DMS153 treated with DMSO at 0.1 percent for 48 hours (cell line): ENCODE results near the gene KCNMB2.

Experiments
- DNase-seq: peaks from one replicate; lab custom pipeline; 2025; ENCODE audit not compliant: unreplicated experiment; lab: John Stamatoyannopoulos, UW

Gene KCNMB2

DNA sequence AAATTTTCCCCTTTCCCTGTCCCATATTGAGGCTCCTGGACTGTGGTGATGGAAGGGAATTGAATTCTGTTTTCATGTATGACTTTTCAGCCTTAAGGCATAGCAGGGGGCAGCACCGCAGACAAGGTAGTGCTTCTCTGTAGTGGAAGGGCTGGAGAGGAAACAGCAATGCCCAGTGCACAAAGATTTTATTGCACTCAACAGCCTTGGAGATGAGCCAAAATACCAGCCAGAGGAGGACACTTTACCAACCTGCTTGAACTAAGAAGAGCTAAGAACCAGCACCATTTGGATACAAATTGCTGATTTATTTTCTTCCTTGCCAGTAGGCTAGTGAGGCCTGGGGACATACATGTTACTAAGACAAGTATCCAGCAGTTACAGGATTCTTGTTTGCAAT lies 98.7 kb downstream of the KCNMB2 start:
- DNase-seq = peak; percentile 44

DNA sequence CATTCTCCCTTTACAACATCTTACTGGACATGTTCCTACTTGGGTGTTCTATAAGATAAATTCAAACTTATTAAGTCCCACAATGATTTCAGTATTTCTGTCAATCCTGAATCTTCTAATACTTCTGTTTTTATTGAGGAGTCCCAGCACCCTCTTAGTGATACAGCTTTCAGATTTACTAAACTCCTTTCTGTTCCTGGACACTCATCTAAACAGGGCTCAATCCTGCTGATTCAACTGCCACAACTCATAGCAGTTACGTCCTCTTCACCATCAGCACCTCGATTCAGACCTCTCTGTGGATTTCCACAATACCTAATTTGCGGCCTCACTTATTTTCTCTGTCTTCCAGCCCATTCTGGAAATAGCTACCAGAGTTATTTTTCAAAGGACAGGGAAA lies 101.6 kb downstream of the KCNMB2 start:
- no peak for DNase-seq

DNA sequence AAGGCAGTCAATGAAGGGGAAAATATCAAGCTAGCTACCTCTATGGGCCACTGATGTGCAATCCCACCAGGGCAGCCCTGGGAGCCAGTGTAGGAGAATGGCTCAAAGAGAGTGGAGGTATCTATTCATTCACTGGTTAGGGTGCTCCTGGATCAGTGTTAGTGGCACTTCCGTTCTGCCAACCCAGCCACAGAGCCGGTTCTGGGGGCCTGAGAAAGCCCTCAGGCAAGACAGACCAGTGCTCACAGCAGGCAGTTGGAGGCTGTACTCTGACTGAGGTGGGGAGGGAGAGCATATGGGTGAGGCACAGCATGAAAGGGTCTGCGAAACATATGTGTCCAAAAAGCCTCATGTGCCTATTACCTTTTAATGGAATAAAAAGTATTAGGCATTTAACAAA lies 109.3 kb downstream of the KCNMB2 start:
- no peak for DNase-seq

DNA sequence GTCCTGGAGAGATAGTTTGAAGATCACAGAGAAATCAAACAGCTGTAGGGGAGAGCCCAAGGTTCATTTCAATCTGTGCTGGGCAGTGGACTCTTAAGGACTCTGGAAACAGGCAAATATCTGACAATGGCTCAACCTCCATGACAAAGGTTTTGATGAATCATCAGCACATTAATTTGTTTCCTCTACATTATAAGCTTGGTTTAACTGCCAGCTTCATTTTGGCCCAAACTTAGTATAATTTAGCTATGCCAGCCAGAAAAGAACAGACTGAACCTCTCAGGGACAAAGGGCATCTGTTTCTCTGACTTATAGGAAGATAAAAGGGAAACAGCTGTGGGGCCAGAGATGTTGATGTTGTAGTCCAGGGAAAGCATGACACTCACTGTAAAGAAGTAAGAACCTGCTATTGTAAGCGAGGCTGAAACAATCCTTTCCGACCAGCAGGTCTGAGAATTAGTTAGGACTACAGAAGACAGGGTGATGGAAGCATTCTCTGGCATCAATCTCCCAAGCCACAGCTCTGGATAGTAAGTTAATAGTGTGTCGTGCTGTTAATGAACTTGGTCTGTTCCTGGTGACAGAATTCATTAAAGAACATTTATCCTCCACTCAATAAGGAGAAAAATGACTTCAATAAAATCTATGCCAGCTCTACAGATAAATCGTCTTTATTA lies 110.1 kb downstream of the KCNMB2 start:
- no peak for DNase-seq

DNA sequence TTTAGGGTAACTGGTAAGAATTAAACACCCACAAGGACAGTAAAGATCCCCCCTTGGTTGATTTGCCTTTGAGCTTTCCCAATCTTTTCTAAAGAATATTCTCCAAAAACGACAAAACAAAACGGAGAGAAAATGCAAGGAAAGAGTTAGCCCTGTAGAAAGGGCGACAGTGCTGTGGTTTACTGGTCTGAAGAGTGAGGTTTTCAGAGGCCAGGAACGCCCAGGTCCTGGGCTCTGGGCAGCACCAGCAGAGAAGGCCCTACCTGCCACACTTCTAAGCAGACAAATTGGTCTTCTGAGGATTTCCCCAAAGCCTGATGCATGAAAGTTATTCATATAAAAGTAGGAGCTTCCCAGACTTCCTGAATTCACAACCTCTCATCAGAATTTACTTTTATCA lies 119.3 kb downstream of the KCNMB2 start:
- DNase-seq = no peak

DNA sequence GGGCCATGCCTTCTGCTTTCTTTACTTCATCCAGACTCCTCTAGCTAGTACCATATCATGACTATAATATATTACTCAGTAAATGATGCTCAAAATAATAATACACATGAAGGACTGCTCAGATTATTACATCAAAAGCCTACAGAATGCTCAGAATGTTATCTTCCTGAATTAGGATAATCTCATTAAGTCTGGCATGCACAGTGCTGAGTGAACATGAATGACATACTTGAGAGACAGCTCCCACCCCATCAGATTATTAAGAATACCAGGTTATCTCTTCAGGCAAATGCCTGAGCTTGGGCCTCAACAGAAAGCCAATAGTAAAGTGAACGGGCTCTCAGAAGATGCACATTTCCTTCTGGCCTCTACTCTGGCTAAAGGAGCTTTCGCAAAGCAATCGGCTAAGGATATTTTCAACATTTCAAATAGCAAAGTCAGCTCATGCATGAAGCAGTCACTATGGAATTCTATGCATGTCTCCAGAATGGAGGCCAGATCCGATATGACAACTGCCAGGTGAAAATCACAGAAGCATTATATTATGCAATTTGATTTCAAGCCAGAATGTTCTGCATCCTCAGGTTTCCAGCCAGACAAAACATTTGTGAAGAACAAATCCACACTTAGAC lies 122.6 kb downstream of the KCNMB2 start:
- no peak for DNase-seq

DNA sequence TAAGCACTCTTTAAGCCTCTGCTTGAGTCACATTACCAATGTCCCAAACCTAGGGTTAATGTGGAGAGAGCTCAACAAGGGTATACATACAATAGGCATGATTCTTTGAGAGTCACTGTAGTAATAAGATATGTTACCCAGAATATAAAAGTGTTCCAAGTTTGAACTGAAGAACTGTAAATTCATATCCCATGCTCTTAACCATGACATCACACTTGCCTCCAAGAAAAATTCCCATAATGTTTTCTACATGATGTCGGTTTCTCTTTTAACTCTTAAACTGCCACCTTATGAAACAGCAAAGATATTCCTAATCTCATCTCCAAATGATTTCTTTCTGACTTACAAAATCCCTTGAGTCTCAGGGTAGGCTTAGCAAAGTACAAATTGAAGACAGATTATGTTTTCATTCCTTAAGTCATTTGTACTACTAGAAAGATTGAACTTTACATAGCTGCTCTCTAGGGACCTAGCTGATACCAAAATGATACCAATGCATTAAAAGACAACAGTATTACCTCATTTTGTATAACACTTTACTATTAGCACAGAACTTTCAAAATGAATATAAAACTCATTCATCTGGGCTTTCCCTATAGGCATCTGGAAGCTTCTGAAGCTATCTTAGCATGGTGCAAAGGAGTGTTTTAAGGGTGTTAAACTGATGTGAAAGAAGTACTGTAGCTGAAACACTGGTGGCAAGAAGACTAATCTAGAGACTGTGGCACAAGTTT lies 127.1 kb downstream of the KCNMB2 start:
- no peak for DNase-seq

DNA sequence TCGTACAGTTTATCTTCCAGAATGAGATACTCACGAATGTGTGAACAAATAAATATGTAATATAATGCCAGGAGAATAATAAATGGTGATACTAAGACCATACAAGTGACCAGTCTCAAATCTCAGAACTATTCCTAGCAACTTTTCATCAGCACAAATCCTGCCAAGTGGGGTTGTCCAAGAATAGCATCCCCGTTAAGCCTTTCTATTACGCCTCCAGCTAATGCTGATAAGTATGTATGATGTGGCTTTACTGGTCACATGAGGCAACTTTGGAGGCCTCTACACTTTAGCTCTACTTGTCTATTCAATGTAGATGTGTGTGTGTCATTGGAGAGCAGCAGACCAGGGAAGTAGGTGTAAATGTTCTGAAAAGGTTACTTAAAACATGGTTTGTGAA lies 129.5 kb downstream of the KCNMB2 start:
- DNase-seq = no peak

DNA sequence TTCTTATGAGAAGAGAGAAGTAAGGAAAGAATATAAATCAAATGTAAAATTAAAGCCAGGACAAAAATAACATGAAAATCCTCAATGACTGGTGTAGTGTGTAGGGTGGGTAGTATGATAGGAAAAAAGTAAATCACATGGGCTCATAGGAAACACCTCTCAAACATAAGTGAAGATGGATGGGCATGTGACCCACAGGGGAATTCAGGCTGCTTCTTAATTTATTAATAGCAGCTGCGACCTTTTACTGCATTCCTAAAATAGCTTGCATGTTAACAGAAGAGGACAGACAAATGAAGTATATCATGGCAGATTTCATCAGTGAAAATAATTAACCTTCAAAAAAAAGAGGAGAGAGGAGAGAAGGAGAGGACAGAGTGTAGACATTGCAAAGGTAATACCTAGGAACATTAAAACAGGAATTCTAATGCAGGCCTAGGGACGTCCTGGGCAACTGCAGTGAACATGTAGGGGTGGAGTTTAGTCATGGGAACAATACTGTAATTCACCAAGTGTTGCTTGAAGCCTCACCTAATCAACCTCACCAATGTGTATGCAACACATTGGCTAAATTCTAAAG lies 132.9 kb downstream of the KCNMB2 start:
- no peak for DNase-seq

DNA sequence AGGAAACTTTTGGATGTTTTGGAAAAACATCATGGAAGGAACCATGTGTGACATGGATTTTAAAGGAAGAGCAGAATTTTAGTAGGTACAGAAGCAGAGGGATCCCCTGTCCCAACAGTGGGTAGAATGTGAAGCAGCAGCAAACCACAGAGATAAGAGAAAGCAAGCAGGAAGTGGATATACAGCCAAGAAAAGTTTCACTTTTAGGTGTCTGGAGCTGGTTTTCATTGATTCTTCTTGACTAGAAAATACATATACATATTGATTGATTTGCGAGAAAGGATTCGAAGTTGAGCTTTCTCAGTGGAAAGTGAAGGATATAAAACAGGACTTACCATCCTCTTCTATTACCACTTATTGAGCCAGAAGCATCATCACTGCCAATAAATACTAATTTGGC lies 133.5 kb downstream of the KCNMB2 start:
- no peak for DNase-seq

DNA sequence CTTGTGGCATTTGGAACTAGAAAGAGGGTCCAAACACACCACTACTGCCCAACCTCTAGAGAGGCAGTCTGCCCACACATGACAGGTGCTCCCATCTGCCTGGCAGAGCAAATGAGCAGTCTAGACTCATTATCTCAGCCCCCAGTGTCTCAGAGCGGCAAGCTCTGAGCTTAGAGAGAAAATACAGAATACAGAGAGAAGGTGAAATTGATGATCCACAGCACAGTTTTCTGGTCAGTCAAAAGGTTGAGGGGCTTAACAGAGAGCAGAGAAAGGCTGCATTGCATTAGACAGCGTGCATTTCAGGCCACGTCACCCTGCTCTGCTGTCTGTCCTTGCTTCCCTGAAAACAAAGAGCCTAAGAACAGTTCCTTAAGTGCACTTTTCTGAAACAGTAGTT lies 135.1 kb downstream of the KCNMB2 start:
- DNase-seq = no peak

DNA sequence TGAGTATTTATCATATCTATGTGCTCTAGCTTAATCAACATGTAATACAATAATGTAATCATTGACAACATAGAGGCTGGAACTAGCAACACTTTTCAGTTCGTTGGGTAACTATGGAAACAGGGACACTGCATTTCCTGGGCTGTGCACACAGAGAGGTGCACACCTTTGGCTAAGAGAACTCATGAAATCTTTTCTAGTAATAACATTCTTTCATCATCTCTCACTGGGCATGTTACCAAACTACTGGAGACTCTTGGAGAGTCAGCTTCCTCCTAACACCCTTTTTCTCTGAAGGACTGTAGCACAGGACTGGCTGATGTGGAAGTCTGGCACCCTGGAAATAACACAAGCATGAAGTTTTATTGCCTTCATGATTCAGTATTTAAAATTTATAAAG lies 135.6 kb downstream of the KCNMB2 start:
- peak; percentile 6 for DNase-seq

DNA sequence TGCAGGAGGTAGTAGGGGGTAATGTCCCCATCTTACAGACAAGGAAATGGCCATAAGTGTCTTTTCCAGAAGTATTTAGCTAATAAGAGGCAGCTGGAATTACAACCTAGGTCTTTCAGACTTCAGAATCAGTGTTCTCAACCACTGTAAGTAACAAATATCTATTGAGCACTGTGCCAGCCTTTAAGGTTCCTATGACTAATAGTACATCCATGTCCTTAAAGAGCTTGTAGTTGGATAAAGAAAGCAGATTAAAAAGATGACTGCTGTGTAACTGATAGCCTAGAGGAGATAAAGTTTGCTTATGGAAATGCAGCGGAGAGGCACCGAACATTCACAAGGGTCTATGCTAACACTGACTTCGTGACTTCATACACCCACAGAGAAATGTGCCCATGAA lies 136.0 kb downstream of the KCNMB2 start:
- no peak for DNase-seq

DNA sequence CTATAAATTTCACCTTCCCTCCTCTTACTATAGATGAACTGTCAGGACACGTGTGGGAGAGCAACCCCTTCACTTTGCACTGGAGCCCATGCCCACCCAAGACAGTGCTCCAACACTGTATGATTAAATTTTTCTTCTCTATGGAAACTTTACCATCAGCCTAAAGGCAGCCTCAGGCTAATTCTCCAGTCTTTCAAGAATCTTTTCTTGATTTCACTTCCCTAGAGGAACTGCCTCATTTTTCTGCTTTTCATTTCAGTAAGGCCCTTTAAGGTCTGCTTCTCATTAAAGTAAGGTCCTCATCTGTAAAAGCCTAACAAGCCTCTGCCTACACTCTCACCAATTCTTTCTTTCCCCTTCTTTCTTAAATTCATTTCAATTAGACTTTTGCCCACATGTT lies 137.3 kb downstream of the KCNMB2 start:
- DNase-seq = no peak

DNA sequence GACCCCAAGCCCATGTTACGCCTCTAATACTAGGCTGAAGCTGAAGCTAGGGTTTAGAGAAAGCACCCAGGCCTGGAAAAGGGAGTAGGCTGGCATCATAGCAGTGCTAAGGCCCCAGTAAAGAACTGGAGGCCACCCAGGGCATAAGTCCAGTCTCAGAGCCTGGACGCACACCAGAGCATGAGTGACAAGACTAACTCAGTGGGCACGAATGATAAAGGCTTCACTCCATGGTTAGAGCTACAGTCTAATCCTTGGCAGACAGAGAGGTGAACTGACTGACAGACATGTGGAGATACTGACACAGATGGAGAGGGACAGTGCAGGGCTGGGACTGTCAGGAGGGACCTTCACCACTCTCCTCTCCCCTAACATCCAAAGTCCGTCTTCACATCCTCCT lies 139.8 kb downstream of the KCNMB2 start:
- no peak for DNase-seq

DNA sequence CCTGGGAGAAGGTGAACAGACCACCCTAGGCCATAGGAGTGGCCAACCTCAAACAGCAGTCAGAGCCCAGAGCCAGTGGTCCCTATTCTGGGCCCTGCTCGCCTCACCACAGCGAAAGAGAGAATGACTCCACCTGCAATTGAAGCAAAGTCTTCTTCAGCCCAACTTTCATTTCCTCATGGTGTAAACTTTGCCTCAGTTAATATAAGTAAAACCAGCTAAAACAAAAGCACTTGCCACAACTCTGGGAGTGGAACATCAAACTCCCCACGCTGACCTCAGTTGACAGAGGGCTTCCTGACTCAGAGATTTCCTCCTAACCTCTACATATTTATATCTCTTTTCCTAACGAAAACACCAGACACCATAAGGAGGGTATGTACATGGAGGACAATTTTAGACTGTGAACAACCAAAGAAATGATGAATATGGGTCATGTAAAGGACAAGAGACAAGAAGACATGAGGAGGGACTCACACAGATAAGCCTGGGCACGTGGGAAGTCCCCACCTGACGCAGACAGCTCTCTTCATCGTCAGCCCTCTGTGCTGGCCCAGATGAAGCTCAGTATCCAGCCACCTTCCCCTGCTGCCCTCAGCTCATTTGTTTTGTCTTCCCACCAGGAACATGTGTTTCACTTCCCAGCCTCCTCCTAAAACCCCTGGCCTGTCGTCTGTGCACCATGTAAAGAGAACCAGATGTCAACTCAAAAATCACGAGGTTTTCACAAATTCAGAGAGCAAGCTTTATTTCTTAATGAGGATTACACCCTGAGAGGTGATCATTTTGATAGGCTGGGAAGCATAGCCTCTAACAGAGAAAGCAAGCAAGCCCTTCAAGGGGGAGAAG lies 140.9 kb downstream of the KCNMB2 start:
- no peak for DNase-seq

DNA sequence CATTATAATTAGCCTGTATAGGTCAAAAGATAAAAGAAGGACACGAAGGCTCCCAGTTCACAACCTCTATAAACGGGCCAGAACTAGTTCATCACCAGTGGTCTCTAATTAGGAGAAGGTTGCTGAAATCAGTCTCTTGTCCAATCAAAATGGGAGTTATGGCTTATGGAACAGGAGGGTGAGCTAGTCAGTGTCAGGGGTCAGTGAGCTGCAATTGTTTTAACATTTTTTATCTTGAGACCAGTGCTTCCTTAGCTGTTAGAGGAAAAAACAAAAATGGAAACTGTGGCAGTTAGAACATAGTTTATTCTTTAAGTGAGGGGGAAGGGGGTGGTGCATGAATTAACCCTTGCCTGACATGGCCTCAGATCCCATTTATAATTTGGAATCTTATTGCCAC lies 141.7 kb downstream of the KCNMB2 start:
- no peak for DNase-seq

DNA sequence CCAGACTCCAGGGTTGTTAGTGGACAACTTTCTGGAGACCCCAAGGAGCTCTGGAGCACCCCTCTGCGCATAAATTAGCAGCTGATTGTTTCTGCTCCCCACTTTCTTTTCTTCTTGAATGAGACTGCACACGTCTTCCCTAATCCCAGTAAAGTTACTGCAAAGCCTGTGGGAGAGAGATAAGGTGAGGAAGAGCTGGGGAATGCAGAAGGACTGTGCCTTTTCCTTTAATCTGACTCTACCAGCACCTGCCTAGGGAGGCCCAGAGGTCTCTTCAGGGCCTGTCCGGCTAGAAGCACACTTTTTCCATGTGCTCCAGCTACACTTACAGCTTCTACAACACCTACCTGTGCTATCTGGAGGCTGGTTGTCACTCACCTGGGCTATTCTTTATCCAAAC lies 143.8 kb downstream of the KCNMB2 start:
- no peak for DNase-seq

DNA sequence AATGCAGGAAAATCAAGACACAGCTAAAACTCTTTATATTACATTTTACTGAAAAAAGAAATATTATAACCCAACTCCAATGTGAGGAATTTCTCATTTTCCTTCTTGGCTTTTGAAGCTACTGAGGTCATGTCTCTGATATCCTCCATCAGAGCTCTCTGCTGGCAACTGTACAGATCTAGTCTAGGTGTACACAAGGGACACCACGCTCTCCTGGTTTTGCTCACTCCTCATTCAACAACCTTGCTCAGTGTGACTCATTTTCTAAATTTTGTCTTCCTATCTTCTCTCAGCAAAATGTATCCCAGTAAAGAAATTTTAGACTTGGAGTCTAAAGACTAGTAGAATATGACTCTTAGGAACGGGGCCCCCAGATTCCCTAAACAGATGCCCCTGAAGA lies 144.3 kb downstream of the KCNMB2 start:
- DNase-seq = no peak

DNA sequence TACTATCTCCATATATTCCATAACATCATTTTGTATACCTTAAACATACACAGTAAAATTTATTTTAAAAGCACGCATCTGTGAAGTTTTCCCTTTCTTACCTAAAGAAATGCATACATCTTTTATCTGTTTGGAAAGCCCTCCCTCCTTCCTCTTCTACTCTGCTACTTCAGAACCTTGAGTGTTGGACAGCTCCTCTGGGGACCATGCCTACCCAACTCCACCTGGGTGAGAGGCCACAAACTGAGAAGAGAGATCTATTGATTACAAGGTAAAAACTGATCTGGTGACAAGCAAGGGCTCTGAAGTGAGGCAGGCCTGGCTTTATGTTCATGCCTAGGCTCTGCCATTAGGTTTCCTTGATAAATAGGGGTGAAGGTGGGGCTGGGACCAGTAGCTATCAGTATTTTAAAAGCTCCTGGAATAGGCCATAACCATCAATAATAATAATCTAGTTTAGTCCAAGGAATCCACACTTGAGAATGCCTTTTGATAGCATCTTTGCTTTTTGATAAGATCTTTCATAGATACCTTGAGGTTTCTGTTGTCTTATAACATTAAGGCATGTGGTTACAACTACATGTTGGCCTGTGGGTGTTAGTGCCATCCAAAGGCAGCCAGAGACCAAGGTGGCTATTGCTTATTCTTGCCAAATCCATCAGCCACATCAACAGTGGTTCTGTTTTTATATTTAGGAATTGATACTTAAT lies 148.8 kb downstream of the KCNMB2 start:
- no peak for DNase-seq

DNA sequence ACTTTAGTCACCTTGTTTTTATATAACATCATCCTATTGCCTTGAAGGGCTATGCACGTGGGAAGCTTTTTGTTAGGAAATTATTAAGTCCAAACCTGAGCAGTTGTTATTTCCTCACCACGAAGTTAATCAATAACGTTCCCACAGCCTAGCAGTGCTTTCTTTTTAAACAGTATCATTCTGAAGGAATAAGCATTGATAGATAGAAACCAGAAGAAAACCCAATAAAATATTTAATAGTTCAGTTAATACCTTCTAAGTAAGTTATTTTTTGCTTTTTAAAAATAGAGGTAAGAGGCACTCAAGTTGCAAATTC lies 149.3 kb downstream of the KCNMB2 start:
- no peak for DNase-seq
